ENCODE results near the gene ASRGL1. TPM values are rescaled to one million over a fixed set of nuclear protein-coding genes. Genes with fewer than 3 reads are reported as not detected.
A peak's percentile ranks its signal among the peaks of the same experiment; 100 is the strongest.
"Not testable (repeated sequence)": the region's sequence is repeated elsewhere in the genome, so short reads cannot be mapped to it uniquely, and the experiment has no call there.

ASRGL1 gene
- total RNA-seq, 1 experiment from 2014 or later = 26.6 TPM

GRCh38 chr11:62378459-62379063 is 41.3 kb downstream of the ASRGL1 start:
- H3K9ac ChIP-seq (ENCODE audit: low read length); H3K9me3 ChIP-seq (ENCODE audit: low read length); H3K79me2 ChIP-seq (ENCODE audit: low read length); H2AFZ ChIP-seq (ENCODE audit: low read length); H3K27ac ChIP-seq (ENCODE audit: low read length); BruUV-seq (replicated peaks); H3K4me1 ChIP-seq (ENCODE audit: insufficient read depth, low read length); H3K4me3 ChIP-seq (ENCODE audit: low read length); POLR2A ChIA-PET (ENCODE audit: unreplicated experiment); H3K9me2 ChIP-seq (replicated peaks; ENCODE audit: low read length); H3K36me3 ChIP-seq (ENCODE audit: low read depth, low read length); H4K20me1 ChIP-seq (ENCODE audit: low read length); H3K4me2 ChIP-seq (ENCODE audit: low read length); H3K27me3 ChIP-seq (ENCODE audit: low read length); H3F3A ChIP-seq (ENCODE audit: low read length, unreplicated experiment); ATAC-seq: not testable (repeated sequence)
- peak; percentile 52; the same call in 1 of the 2 replicates for TF ChIP-seq CTCF (conservative IDR thresholded peaks at IDR 0.05; ENCODE audit: low read depth, low read length)
- DNase-seq = peak; percentile 89
- intact Hi-C loops (cut with micrococcal nuclease) = loop anchor here (1.0 to 5.0 kb wide), 4 partner anchors 38 to 581 kb away; no protein-coding TSS in a partner anchor
- CTCF ChIA-PET = interaction anchor here (0.6 to 1.5 kb wide), 2 partner anchors 161 to 167 kb away, joined by 3 to 4 read pairs; no protein-coding TSS in a partner anchor

DNA sequence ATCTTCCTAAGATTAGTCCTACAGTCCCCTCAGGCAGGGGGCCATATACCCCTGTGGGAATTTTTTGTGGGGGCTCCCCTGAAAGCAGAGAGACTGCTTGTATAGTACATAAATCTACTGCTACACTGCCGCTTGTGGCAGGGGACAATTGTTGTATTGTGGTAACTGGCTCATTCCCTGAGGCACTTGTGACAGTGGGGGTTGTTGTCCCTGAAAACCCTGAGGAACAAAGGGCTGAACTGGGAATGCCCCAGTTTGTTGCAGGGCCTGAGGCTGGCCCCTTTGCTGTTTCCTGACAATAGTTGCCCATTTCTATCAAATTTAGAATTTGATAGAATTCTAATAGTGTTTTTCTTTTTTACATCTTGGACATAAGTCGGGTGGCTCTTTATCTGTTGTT is 42.3 kb downstream of the ASRGL1 start:
- H3K9me2 ChIP-seq (replicated peaks; ENCODE audit: low read length); H3K36me3 ChIP-seq (ENCODE audit: low read depth, low read length); H3K9ac ChIP-seq (ENCODE audit: low read length); H3F3A ChIP-seq (ENCODE audit: low read length, unreplicated experiment); H3K4me1 ChIP-seq (ENCODE audit: insufficient read depth, low read length); BruUV-seq (replicated peaks); H3K27me3 ChIP-seq (ENCODE audit: low read length); POLR2A ChIA-PET (ENCODE audit: unreplicated experiment); H3K4me2 ChIP-seq (ENCODE audit: low read length); DNase-seq; H3K4me3 ChIP-seq (ENCODE audit: low read length); H2AFZ ChIP-seq (ENCODE audit: low read length); CTCF ChIA-PET; H4K20me1 ChIP-seq (ENCODE audit: low read length); H3K27ac ChIP-seq (ENCODE audit: low read length); H3K9me3 ChIP-seq (ENCODE audit: low read length); ATAC-seq; H3K79me2 ChIP-seq (ENCODE audit: low read length): not testable (repeated sequence)
- intact Hi-C loops (cut with micrococcal nuclease) = loop anchor here (5.0 kb wide), 2 partner anchors 207 to 582 kb away; no protein-coding TSS in a partner anchor

- peak overlapping the region; percentile 53; the same call in 1 of the 2 replicates for H3K4me3 ChIP-seq (ENCODE audit: low read length)
- H3K27me3 ChIP-seq (ENCODE audit: low read length); H3K9ac ChIP-seq (ENCODE audit: low read length); H3K9me3 ChIP-seq (ENCODE audit: low read length); POLR2A ChIA-PET (ENCODE audit: unreplicated experiment); H3K79me2 ChIP-seq (ENCODE audit: low read length); H3K36me3 ChIP-seq (ENCODE audit: low read depth, low read length); CTCF ChIA-PET; H3K27ac ChIP-seq (ENCODE audit: low read length); BruUV-seq (replicated peaks); H3K9me2 ChIP-seq (replicated peaks; ENCODE audit: low read length); H3K4me1 ChIP-seq (ENCODE audit: insufficient read depth, low read length); H4K20me1 ChIP-seq (ENCODE audit: low read length); H3F3A ChIP-seq (ENCODE audit: low read length, unreplicated experiment): not testable (repeated sequence)
- H2AFZ ChIP-seq (ENCODE audit: low read length) = peak overlapping the region; percentile 76
- peak; percentile 82 for TF ChIP-seq CTCF (conservative IDR thresholded peaks at IDR 0.05; ENCODE audit: low read depth, low read length)
- intact Hi-C loops (cut with micrococcal nuclease) = loop anchor here (1.0 kb wide), 1 partner anchor 12 kb away; no protein-coding TSS in a partner anchor
- DNase-seq = peak; percentile 89
- peak; percentile 88 for ATAC-seq
- peak overlapping the region; percentile 80 for H3K4me2 ChIP-seq (ENCODE audit: low read length)
Observed at GRCh38 chr11:62380821-62381245, 43.6 kb downstream of the ASRGL1 start.

Measured in PC-3 (cell line).